Ammon's horn (tissue), 1 donor: Measurements from ENCODE around the gene PALM2AKAP2.
"Not testable (repeated sequence)": the region's sequence is repeated elsewhere in the genome, so short reads cannot be mapped to it uniquely, and the experiment has no call there.

Experiments used
- DNase-seq: peaks from one replicate; pipeline ENCODE4 v3.0.0-alpha.2; 2016; ENCODE audit warnings: low spot score

PALM2AKAP2 gene

DNA sequence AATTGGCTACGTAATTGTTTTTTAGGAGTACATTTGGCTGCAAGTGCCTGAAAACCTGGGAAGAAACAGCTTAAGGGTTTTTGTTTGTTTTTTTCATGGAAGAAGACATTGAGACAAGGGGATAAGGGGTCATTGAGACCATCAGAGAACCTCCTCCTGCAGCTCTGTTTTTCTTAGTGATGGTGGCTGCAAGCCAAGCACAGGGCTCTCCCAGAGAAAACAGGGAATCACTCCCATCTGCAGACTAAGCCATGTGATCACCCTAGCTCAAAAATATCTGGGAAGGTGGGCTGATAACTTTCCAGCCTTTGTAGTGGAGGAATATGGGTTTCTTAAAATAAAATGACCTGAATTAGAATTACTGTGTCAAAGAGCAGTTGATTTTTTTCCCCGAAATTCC is 25.1 kb downstream of the PALM2AKAP2 start:
- no peak for DNase-seq

DNA sequence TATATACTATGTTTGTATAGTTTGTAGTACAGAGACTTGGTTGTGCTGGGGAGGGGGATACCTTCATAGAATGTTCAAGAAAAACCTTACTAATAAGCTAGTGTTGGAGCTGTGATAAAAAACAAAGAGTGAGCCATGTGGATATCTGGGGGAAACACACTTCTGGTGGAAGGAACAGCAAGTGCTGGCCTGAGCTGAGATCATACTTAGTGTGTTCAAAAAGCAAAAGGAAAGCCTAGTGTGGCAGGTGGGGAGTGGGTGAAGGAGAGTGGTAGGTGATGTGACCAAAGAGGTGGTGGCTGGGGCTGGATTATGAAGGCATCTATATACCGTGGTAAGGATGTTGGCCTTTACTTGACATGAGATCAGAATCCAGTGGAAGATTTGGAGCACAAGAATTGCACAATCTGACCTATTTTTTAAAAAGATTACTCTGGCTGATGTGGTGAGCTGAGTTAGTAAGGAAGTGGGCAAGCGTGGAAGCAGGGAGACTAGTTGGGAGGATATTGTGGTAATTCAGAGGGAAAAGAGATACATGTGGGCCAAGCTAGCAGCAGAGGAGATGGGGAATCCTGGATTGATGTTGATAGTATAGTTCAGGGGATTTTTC is 26.6 kb downstream of the PALM2AKAP2 start:
- DNase-seq: no peak

DNA sequence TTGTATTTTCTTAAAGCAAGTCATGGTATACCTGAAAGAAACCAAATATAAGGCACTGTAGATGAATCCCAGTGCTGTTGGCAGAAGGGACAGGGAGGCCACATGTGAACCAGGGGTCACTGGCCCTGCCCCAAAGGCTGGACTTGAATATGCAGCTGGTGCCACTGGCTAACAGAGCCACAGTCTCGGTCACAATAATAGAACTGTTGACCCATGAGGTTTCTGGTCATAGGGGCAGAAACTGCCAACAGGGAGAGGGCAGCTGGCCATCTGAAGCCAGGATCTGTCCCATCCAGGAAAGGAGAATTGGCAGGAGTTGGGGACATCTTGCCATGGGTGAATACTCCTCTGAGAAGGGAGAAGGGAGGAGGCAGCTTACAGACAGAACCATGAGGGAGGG is 31.9 kb downstream of the PALM2AKAP2 start:
- DNase-seq: peak; percentile 72

DNA sequence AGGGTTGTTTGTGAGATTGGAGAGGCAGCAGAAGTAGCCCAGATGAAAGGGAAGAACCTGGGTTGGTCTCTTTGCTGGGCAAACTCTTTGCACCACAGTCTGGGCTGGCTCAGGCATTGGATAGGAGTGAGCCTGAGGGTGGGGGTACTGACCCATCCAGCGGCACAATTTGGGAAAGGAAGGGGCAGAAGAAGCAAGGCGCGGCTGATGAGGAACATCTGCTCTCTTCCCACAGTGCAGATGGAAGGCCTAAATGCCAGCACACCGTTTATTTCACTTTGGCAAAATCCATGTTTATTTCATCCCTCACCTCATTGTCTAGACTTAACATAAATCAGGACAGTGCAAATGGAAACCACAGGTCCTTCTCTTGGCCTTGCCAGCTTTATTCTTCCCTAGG is 32.3 kb downstream of the PALM2AKAP2 start:
- DNase-seq: no peak

DNA sequence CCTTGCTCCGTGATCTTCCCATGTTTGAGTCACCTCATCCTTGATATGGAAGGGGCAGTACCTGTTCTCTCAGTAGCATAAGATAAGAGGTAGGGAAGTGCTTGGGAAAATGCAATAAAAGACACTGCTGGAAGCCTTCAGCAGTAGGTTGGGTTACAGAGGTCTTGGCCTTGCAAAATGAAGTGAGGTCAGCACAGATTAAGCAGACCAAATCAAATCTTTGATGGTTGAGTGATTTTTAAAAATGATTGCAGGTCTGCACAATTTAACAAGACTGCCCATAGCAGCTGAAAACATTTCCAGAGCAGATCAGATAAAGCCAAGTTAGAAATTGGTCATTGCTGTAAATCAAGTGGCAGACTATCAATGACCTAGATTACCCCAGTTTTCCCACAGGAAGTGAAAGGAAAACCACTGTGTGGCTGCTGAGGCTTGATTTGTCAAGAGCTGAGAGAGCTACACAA is 32.9 kb downstream of the PALM2AKAP2 start:
- DNase-seq: no peak

DNA sequence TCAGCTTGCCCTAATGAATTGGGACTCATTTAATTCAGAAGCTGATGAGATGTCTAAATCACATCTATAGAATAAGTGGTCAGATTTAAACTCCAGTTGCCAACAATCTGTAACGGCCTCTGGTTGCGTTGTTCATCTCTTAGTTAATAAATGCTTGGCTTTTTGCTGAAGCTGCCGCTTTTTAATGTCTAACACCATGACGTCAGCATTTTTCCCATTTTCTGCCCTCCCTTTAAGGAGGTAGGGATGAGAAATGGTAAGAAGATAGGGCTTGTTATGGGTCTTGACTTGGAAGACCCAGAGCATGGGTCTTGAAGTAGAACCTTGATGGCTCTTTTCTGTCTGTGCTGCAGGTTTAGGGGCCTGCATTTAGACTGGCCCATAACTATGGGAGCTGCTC is 33.3 kb downstream of the PALM2AKAP2 start:
- DNase-seq: no peak

DNA sequence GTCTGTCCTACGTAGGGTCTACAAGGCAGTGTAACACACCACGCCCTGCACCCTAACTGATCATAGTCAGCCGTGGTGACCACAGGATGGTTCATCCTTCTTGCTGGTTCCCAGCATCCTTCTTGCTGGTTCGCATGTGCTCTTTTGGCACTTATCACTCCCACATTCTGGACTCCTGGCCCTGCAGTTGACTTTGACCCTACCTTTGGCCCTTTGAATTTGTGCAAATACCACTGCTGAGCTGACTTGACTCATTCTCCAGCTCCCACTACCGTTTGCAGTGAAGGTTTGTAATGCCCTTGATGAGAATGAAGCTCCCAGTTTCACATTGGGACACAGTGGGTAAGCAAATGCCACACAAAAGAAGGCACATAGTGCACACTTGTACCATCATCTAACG is 33.8 kb downstream of the PALM2AKAP2 start:
- no peak for DNase-seq

DNA sequence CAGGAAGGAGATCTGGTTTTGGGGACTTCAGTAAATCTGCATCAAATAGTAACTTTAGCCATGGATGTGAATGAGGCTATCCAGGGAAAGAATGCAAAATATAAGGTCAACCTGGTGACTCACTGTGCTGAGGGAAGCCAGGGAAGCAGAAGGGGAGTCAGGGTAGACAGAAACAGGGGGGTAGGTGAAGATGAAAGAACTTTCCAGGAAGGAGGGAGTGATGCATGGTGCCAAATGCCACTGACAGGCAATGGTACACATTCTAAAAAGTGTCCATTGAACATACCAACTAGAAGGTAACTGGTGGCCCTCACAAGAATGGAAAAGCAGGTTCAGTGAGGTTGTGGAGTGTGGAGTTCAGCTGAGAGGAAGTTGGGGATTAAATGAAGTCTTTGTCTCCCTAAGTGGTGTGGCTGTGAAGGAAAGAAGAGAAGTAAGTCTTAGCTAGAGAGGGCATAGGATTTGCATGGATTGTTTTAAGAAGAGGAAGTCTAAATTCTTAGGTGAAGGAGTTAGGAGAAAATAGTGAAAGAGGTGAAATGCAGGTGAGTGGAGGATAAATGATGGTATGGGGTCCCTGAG is 35.5 kb downstream of the PALM2AKAP2 start:
- no peak for DNase-seq

DNA sequence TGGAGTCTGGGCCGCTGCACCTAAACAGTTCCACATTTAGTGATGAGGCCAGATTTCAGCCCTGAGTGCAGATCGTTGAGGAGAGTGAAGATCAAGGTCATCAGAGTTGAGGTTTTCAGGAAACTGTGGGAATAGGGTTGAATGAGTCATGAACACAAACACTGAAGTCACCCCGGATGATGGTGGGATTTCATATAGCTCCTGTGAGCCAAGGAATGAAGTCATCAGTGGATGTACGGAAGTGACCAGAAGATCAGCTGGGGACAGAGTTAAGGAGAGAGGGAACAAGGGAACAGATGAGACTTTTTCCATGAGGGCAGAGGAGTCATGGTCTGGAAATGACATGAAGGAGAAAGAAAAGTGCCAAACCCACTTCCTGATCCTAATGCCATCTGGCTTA is 36.5 kb downstream of the PALM2AKAP2 start:
- no peak for DNase-seq

DNA sequence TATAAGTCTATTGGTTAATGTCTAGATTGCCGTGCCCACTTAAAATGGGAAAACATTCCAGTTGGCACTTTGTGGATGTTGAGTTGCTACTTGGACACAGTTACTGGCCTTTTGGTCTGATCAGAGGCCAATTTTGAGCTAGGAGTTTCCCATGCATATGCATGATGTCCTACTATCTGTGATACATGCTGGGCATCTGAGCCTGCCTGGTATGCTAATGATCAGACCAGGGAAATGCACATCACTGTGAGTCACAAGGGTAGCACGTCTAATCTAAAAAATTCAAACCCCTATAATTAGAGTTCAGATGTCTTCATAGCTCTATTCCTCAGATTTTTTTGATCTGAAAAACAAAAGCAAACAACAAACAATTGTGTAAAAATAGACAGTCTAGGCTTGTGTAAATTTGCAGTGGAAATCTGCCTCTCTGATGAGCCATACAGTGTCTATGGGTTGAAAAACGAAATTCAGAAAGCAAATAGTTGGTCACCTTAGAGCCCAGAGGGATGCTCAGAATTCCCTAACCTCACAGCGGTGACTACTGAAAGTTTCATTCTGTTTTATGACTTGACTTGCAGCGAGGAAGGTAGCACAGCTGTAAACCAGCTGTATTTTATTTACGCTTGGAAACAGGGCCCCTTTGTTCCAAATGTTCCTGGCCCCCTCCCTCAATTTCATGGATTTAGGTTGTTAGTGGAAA is 37.3 kb downstream of the PALM2AKAP2 start:
- peak; percentile 33 for DNase-seq

DNA sequence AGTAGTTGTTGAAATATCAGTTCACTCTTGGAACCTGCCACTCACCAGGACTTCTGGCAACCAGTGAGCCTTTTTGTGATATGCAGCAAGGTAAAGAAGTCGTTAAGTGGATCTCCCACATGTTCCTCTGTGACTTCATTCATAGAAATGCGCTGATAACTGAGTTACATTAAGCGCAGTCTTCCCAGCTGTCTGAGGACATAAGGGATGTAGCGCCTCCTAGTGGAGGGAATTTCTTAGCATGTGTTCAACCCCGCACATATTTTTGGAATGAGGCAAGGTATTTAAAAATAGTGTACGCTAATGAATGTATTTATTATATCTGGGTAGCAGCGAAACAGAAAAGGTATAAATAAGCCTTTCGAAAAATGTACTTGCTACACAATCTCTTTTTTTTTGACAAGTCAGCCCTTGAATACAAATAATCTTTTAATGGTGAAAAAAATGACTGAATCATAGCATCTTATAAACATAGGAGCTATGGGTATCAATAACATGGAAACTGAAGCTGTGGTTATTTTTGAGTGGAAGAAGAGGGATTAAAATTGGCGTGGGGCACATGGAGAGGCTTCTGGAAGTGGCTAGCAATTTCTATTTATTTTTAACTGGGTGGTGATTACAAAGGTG is 38.0 kb downstream of the PALM2AKAP2 start:
- peak; percentile 89 for DNase-seq

DNA sequence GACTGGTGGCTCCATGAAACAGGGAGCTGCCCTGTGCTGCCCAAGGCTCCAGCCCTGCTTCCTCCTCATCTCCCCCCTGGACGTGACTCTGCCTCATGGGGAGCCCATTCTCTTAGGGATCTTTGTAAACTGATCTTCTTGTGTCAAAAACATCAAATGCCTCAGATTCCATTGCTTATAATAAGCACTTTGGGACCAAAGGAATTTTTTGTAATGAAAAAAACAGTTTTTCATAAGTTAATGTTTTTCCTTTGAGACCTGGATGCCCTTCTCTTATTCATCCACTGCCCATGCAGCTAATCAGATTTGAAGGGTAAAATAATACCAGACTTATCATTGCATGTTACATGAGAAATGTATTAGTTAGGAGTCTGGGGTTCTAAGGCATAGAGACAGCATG is 41.7 kb downstream of the PALM2AKAP2 start:
- no peak for DNase-seq

DNA sequence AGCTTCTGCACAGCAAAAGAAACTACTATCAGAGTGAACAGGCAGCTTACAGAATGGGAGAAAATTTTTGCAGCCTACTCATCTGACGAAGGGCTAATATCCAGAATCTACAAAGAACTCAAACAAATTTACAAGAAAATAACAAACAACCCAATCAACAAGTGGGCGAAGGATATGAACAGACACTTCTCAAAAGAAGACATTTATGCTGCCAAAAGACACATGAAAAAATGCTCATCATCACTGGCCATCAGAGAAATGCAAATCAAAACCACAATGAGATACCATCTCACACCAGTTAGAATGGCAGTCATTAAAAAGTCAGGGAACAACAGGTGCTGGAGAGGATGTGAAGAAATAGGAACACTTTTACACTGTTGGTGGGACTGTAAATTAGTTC is 45.4 kb downstream of the PALM2AKAP2 start:
- DNase-seq: not testable (repeated sequence)

DNA sequence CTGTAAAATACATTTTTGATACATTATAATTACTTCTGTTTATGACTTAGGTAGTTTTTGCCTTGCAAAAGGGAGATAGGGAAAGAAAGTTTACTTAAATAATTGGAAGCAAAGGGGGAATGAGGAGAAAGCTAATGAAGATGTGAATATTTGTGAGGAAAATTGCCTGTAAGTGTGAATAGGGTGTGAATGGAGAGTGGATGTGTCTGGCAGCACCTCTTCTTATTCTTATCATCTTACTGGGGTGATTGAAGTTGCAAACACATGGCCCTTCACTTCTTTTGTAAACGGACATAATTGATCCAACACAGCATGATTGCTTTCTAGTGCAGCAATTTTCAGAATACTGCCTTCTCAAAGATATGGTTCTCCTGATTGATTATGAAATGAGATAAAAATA is 46.6 kb downstream of the PALM2AKAP2 start:
- DNase-seq: no peak

DNA sequence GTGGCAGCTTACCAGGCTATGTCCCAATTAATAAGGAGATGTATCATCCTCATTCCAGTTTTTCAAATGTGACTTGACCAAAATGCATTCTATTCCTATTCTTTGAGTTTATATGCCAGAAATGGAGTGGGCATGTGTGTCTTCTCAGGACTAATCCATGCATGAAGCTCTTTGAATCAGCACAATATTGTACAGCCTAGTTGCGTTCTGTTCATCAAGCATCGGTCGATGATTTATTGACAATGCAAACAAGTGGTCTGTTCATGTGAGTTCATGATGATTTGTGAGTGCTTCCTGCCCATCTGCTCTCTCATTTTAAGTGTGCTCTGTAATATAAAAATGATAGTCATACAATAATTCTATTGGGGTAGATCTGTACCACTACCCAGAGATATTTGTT is 48.3 kb downstream of the PALM2AKAP2 start:
- no peak for DNase-seq
